ENCODE data around the gene PTBP2.
"Not testable (repeated sequence)": the region's sequence is repeated elsewhere in the genome, so short reads cannot be mapped to it uniquely, and the experiment has no call there.

Gene PTBP2

DNA sequence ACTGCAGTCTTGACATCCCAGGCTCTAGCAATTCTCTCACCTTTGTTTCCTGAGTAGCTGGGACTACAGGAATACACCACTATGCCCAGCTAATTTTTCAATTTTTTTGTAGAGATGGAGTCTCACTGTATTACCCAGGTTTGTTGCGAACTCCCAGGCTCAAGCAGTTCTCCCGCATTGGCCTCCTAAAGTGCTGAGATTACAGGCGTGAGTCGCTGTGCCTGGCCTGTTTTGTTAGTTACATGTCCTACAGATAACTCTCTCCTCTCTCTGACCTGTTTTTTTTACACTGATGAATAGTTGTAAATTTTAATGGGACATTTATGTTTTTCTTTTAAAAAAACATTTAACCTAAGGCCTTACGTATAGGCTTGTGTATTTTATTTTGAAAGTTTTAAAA is 19.8 kb downstream of the PTBP2 start:
- no peak for DNase-seq (ENCODE audit: low read depth)

DNA sequence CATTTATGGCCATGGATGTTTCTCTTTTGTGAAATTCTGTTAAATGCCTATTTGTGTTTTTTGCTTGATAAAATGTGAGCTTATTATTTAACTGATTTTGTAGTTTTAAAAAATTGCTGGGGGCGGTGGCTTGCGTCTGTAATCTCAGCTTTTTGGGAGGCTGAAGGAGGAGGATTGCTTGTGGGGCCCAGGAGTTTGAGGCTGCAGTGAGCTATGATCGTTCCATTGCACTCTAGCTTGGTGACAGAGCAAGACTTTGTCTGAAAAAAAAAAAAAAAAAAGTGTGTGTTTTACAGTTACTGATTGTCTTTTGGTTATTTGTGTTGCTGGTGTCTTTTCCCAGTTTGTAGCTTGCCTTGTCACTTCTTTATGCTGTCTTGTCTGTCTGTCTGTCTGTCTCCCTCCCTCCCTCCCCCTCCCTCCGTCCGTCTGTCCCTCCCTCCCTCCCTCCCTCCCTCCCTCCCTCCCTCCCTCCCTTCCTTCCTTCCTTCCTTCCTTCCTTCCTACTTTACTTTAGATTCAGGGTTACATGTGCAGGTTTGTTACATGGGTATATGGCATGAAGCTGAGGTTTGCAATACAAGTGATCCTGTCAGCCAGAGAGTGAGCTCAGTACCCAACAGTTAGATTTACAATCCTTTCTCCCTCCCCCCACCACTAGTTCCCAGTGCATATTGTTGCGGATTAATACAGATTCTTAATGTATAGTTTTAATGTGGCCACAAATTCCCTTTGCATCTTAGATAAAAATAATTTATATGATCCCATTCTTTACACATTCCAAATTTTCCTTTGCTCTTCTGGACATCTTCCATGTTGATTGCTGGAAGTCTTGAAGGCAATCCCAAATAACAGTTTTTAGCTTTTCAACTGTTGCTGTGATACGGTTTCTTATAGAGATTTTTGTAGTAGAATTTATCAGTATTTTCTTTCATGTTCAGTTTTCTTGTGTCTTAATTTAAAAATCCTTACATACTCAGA is 25.1 kb downstream of the PTBP2 start:
- DNase-seq (ENCODE audit: low read depth): no peak

DNA sequence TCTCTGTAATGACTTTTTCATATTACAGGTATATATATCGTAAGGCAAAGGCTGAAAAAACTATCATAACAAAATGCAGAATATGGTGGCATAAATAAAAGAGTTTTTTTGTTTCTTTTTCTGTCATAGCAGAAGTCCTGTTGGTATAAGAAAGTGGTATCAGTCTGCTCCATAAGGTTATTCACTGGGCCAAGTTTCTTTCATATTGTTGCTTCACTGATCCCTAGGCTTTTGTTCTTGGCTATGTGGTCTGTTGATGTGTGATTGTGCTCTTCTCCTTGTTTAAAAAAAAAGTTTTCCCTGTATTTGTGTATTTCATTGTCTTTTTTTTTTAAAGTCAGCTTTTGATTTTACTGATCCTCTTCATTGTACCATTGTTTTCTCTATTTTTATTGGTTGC is 26.0 kb downstream of the PTBP2 start:
- DNase-seq (ENCODE audit: low read depth): no peak

DNA sequence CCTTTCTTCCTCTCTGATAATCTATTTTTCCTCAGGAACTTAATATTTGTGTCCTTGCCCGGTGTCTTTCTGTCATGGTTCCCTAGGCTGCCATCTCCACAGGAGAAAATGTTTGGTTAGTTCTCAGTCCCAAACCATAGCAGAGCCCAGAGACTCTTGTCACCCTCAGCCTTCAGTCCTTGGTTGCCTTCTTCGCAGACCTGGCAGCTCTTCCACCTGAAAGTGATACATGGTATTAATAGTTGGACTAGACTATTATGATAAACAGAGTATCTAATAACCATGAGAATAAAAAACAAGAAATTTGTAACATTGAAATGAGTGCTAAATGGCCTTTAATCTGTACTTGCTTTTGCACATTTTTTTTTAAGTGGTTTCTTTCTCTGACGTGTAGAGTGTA is 26.5 kb downstream of the PTBP2 start:
- DNase-seq (ENCODE audit: low read depth): no peak

DNA sequence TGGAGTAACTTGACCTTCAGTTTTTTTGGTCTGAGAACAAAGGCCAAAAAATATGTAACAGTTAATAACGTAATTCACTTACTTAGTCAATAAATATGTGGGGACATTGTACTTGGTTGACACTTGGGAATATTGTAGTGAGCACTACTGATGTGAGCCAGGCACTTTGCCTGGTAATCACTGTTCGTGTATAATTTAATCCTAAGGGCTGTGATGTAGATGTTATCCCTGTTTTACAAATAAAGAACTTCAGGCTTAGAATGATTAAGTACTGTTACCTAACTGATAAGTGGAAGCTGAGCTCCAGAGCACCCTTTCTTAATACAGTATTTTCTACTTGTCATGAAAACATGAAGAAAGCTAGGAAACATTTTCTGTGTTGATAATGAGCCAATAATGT is 28.0 kb downstream of the PTBP2 start:
- no peak for DNase-seq (ENCODE audit: low read depth)

DNA sequence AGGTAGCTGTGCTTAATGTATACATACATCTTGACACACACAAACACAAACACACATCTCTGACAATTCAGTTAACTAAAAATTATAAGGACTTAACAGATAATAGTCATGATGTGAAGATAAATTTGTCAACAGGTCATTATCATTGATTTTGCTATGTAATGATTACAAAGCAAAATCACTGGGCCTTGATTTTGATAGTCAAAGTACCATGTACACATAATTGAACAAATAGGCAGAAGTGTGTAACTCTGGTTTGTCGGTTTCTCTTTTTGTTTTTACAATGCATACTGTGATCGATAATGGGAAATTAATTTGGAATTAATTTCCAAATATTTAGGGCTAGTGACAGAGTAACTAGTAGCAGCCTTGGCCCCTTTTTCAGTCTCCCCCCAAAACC is 30.8 kb downstream of the PTBP2 start:
- DNase-seq (ENCODE audit: low read depth): no peak

- DNase-seq (ENCODE audit: low read depth): no peak
Observed at GRCh38 chr1:96756789-96757188, 35.2 kb downstream of the PTBP2 start.

GRCh38 chr1:96762586-96762985 is 41.0 kb downstream of the PTBP2 start:
- not testable (repeated sequence) for DNase-seq (ENCODE audit: low read depth)

DNA sequence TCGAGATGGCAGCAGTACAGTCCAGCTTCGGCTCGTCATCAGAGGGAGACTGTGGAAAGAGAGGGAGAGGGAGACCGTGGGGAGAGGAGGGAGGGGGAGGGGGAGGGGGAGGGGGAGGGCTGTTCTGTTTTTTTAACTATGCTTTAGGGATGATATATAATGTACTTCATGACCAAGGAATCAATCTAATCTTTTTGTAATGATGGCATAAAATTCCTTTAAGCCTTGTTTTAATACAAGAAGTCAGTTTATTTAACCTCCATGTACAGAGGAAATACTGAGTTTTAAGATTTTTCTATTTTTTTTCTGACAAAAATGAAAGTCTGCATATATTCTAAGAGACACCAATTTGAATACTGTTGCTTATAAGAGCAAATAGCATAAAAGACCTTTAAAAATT is 41.9 kb downstream of the PTBP2 start:
- no peak for DNase-seq (ENCODE audit: low read depth)

DNA sequence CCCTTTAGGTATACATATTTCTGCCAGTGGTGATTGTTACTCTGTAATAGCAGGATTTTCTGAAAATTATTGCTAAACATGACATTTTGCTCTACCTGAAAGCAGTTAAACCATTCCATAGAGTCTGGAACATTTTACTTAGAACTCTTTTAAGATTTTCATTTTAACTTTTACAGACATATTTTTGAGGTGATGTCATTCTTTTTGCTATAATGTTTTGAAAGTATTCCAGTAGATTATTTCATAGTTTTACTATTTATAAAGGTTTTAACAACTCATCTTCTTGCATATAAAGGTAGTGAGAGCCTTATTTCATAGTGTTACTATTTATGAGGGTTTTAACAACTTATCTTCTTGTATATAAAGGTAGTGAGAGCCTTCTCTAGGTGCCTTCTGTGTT is 42.9 kb downstream of the PTBP2 start:
- DNase-seq (ENCODE audit: low read depth): no peak

- no peak for DNase-seq (ENCODE audit: low read depth)
Observed at GRCh38 chr1:96771847-96772246, 50.3 kb downstream of the PTBP2 start.

GRCh38 chr1:96772349-96772748 is 50.8 kb downstream of the PTBP2 start:
- no peak for DNase-seq (ENCODE audit: low read depth)

DNA sequence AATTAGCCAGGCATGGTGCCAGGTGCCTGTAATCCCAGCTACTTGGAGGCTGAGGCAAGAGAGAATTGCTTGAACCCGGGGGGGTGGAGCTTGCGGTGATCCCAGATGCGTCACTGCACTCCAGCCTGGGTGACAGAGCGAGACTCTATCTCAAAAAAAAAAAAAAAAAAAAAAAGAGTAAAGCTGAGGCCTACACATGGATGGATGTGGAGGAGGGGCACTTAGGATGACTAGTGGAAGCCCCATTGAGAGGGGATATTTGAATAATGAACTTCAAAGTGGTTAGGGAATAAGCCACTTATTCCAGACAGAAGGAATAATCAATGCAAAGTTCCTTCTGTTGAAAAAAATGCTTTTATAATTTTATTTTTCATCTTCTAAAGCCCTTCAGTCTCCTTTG is 51.4 kb downstream of the PTBP2 start:
- no peak for DNase-seq (ENCODE audit: low read depth)

GRCh38 chr1:96782206-96782605 is 60.6 kb downstream of the PTBP2 start:
- DNase-seq (ENCODE audit: low read depth): no peak

DNA sequence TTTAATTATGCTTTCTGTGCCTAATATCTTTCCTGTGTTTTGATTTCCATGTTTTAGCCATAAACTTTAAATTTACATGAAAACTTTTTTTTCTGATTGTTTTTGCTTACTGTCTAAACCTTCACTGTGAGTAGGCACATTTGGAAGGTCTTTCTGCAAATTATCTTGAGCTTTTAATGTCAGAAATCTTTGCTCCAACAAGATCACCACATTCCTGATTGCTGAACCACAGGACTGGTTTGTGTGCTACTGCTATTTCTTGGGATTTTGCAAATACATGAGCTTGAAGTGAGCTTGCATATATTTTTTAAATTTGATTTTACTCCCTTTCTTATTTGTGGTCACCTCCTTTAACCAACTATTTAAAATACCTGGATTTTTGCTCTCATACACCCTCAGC is 61.3 kb downstream of the PTBP2 start:
- no peak for DNase-seq (ENCODE audit: low read depth)

GRCh38 chr1:96790599-96790998 is 69.0 kb downstream of the PTBP2 start:
- no peak for DNase-seq (ENCODE audit: low read depth)

DNA sequence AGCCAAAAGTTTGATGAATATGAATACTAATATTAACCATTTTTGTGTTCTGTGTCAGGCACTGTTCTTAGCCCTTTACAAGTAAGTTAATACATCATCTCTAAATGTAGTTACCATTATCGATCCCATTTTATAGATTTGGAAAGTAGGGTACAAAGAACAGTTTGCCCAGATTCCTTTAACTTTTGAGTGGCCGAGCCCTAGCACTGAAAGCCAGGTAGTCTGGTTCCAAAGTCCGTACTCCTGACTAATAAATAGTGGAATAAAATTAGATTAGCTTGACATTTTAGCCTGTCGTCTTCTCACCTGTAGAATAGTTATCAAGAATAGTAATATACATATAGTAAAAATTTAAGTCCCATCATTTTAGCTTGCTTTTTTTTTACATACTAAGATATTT is 70.6 kb downstream of the PTBP2 start:
- DNase-seq (ENCODE audit: low read depth): no peak

- DNase-seq (ENCODE audit: low read depth): not testable (repeated sequence)
Observed at GRCh38 chr1:96801696-96802095, 80.1 kb downstream of the PTBP2 start.

DNA sequence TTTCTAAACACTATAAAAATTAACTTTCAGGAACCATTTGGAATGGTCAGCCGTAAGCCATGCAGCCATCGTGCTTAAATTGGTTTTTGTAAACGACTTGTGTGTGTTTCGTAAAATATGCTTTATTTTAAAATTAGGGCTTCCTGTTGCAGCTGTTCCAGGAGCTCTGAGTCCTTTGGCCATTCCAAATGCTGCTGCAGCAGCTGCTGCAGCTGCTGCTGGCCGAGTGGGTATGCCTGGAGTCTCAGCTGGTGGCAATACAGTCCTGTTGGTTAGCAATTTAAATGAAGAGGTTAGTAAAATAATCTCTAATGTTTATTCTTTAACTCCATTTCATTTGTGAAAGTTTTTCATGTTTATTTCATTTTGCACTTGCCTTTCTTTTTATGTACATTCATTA is 83.1 kb downstream of the PTBP2 start:
- no peak for DNase-seq (ENCODE audit: low read depth)

DNA sequence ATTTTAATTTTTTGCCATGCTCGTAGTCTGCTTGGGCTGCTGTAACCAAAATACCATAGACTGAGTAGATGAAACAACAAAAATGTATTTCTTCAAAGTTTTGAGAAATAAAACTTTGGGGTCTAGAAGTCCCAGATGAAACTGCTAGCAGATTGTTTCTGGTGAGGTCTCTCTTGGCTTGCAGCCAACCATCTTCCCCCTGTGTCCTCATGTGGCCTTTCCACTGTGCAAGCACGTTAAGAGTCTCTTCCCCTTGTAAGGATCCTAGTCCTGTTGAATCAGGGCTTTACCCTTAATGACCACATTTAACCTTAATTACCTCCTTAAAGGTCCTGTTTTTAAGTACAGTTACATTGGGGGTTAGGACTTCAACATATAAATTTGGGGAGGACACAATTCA is 86.6 kb downstream of the PTBP2 start:
- DNase-seq (ENCODE audit: low read depth): no peak

GRCh38 chr1:96815914-96816313 is 94.3 kb downstream of the PTBP2 start:
- DNase-seq (ENCODE audit: low read depth): no peak

DNA sequence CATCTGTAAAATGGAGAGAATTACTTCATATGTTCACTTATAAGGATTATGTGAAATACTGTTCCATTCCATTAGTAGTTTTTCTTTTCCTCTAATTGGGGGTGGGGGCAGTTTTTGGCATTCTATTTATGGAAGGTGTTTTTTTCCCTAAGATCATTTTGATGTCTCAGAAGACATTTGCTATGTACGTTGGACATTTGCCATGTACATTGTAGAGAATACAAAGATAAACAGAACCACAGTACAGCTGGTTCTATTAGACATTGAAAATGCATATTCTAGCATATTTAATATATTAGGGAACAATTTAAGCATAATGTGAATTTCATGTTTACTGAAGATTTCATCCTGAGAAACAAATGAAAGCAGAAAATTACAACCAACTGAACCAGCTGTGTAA is 98.5 kb downstream of the PTBP2 start:
- DNase-seq (ENCODE audit: low read depth): no peak

GRCh38 chr1:96820671-96821070 is 99.1 kb downstream of the PTBP2 start:
- DNase-seq (ENCODE audit: low read depth): no peak

GRCh38 chr1:96825231-96825630 is 103.6 kb downstream of the PTBP2 start:
- DNase-seq (ENCODE audit: low read depth): no peak

Measured in HS-27A (cell line).